Measurements from ENCODE around the gene RBM14.
"Not testable (repeated sequence)": the region's sequence is repeated elsewhere in the genome, so short reads cannot be mapped to it uniquely, and the experiment has no call there.

RBM14 gene

GRCh38 chr11:66586136-66586535 lies 30.3 kb upstream of the RBM14 start:
- no peak for TF ChIP-seq CTCF (IDR thresholded peaks at IDR 0.05; ENCODE audit: poor library complexity, severe bottlenecking)
- ATAC-seq (ENCODE audit: low read depth): no peak
- Histone ChIP-seq H3K9me3 (ENCODE audit: severe bottlenecking) (peaks cover 2% of the 10 kb centered on the region), H3K27me3 (ENCODE audit: insufficient read depth, poor library complexity, severe bottlenecking) (no peaks in the 10 kb centered on the region), H3K4me1 (ENCODE audit: insufficient read depth, poor library complexity, severe bottlenecking) (no peaks in the 10 kb centered on the region), H3K27ac (ENCODE audit: poor library complexity, severe bottlenecking) (no peak overlapping the region), H3K36me3 (ENCODE audit: low read depth) (no peaks in the 10 kb centered on the region), H3K4me3 (ENCODE audit: severe bottlenecking) (no peak overlapping the region)
- no peak for DNase-seq (ENCODE audit: low spot score)

GRCh38 chr11:66589315-66589714 lies 27.1 kb upstream of the RBM14 start:
- not testable (repeated sequence) for H3K9me3 ChIP-seq (ENCODE audit: severe bottlenecking); DNase-seq (ENCODE audit: low spot score); ATAC-seq (ENCODE audit: low read depth); H3K4me3 ChIP-seq (ENCODE audit: severe bottlenecking); H3K36me3 ChIP-seq (ENCODE audit: low read depth); H3K4me1 ChIP-seq (ENCODE audit: insufficient read depth, poor library complexity, severe bottlenecking); H3K27ac ChIP-seq (ENCODE audit: poor library complexity, severe bottlenecking); H3K27me3 ChIP-seq (ENCODE audit: insufficient read depth, poor library complexity, severe bottlenecking)

- no peak for ATAC-seq (ENCODE audit: low read depth)
- no peaks in the 10 kb centered on the region for H3K9me3 ChIP-seq (ENCODE audit: severe bottlenecking)
Observed at GRCh38 chr11:66589996-66590675, 26.3 kb upstream of the RBM14 start.

GRCh38 chr11:66591175-66591574 lies 25.3 kb upstream of the RBM14 start:
- no peaks in the 10 kb centered on the region for H3K36me3 ChIP-seq (ENCODE audit: low read depth)
- no peak overlapping the region for H3K4me3 ChIP-seq (ENCODE audit: severe bottlenecking)
- DNase-seq (ENCODE audit: low spot score): no peak
- H3K4me1 ChIP-seq (ENCODE audit: insufficient read depth, poor library complexity, severe bottlenecking): no peaks in the 10 kb centered on the region
- no peak for TF ChIP-seq CTCF (IDR thresholded peaks at IDR 0.05; ENCODE audit: poor library complexity, severe bottlenecking)
- no peak for ATAC-seq (ENCODE audit: low read depth)
- no peaks in the 10 kb centered on the region for H3K9me3 ChIP-seq (ENCODE audit: severe bottlenecking)
- no peaks in the 10 kb centered on the region for H3K27me3 ChIP-seq (ENCODE audit: insufficient read depth, poor library complexity, severe bottlenecking)
- H3K27ac ChIP-seq (ENCODE audit: poor library complexity, severe bottlenecking): no peak overlapping the region

More at GRCh38 chr11:66589996-66590675, 26.3 kb upstream of the RBM14 start:
- Histone ChIP-seq H3K27me3 (ENCODE audit: insufficient read depth, poor library complexity, severe bottlenecking) (no peaks in the 10 kb centered on the region), H3K4me1 (ENCODE audit: insufficient read depth, poor library complexity, severe bottlenecking) (no peaks in the 10 kb centered on the region), H3K36me3 (ENCODE audit: low read depth) (no peaks in the 10 kb centered on the region), H3K27ac (ENCODE audit: poor library complexity, severe bottlenecking) (no peak overlapping the region), H3K4me3 (ENCODE audit: severe bottlenecking) (no peak overlapping the region)
- TF ChIP-seq CTCF (IDR thresholded peaks at IDR 0.05; ENCODE audit: poor library complexity, severe bottlenecking): no peak
- DNase-seq (ENCODE audit: low spot score): no peak

- Histone ChIP-seq H3K27ac (ENCODE audit: poor library complexity, severe bottlenecking) (no peak within 1 kb of the TSS), H3K4me3 (ENCODE audit: severe bottlenecking) (peak within 1 kb of the TSS; percentile 49), H3K9me3 (ENCODE audit: severe bottlenecking) (no peaks in the 10 kb centered on the region), H3K27me3 (ENCODE audit: insufficient read depth, poor library complexity, severe bottlenecking) (no peaks in the 10 kb centered on the region), H3K4me1 (ENCODE audit: insufficient read depth, poor library complexity, severe bottlenecking) (no peaks in the 10 kb centered on the region), H3K36me3 (ENCODE audit: low read depth) (no peaks in the 10 kb centered on the region)
- ATAC-seq (ENCODE audit: low read depth) (peak; percentile 95), DNase-seq (ENCODE audit: low spot score) (peak; percentile 95)
- TF ChIP-seq CTCF (IDR thresholded peaks at IDR 0.05; ENCODE audit: poor library complexity, severe bottlenecking): peak; percentile 55
Observed at GRCh38 chr11:66592457-66593302, 23.8 kb upstream of the RBM14 start, which contains the start of the genes CCDC87 and CCS. Gene CCDC87, minus strand, starts transcription at chr11:66593063. Its CDS starts 48 bp downstream, at chr11:66593015. Gene CCS, plus strand, starts transcription at chr11:66593185. Its CDS starts 77 bp downstream, at chr11:66593262.

All from RWPE2 (cell line).